HepG2 (cell line): ENCODE data around the gene SPAG9. TPM values are rescaled to one million over a fixed set of nuclear protein-coding genes. Genes with fewer than 3 reads are reported as not detected.

ENCODE experiments used
- ATAC-seq: fragments of 200-7000 bp; cut with Tn5 transposase; 3 replicates; pipeline ENCODE4 v1.9.1; 2020; ENCODE audit warnings: mild to moderate bottlenecking, moderate library complexity
- BruUV-seq: library from RNA; stranded (reverse); fragments of 400-500 nt; replicated peaks from 2 replicates; lab custom pipeline; 2021; lab: Mats Ljungman, UMichigan
- CTCF ChIA-PET: fragments of 300-600 bp; formaldehyde crosslinking; extraction: SDS; loops from one replicate; lab custom pipeline; 2021; ENCODE audit warnings: low total read pairs, inconsistent platforms, low intra/inter-chr PET ratio; lab: Yijun Ruan, JAX
- POLR2A ChIA-PET: fragments of 350-600 bp; sonication (Branson Sonifier 250); formaldehyde crosslinking; loops from one replicate; lab custom pipeline; 2020; ENCODE audit warnings: antibody characterized with exemption, inconsistent platforms; lab: Yijun Ruan, JAX
- DNase-seq: peaks from one replicate; pipeline ENCODE4 v3.0.0-alpha.2; 2015; ENCODE audit warnings: low spot score
- FAIRE-seq: peaks from 3 replicates; lab custom pipeline; 2011; peaks lifted over from hg19 to GRCh38; lab: Jason Lieb, UNC
- H2AFZ ChIP-seq: one replicate; pipeline ENCODE4 v1.6.1; 2011; ENCODE audit warnings: low read length, inconsistent platforms
- H3K27ac ChIP-seq: fragments of 300-600 bp; 3 replicates; pipeline ENCODE4 v1.8.0; 2011; ENCODE audit warnings: mixed run types, mild to moderate bottlenecking, mixed read lengths, low read length, inconsistent platforms; ENCODE audit not compliant: insufficient read depth; ENCODE audit errors: extremely low read length
- H3K27me3 ChIP-seq, 2 experiments: fragments of 200-600 bp in 1 of 2; 2 replicates in 1 of 2; 3 replicates in 1 of 2; pipeline versions ENCODE4 v1.6.0 to v1.8.0; 2011; ENCODE audit warnings: low read length in 2 of 2, mild to moderate bottlenecking in 2 of 2, moderate library complexity in 2 of 2, inconsistent platforms in 1 of 2; ENCODE audit not compliant: insufficient read depth in 2 of 2, control insufficient read depth in 1 of 2
- H3K36me3 ChIP-seq, 2 experiments: fragments of 200-600 bp in 1 of 2; replicated peaks in 1 of 2; 2 replicates in 1 of 2; 3 replicates in 1 of 2; pipeline versions ENCODE4 v1.5.1 to v1.8.0; 2011; ENCODE audit warnings: low read length in 2 of 2, inconsistent platforms in 1 of 2; ENCODE audit not compliant: insufficient read depth in 2 of 2, control insufficient read depth in 1 of 2
- H3K4me1 ChIP-seq: 2 replicates; pipeline ENCODE4 v1.5.1; 2012; ENCODE audit warnings: low read length, inconsistent platforms; ENCODE audit not compliant: insufficient read depth
- H3K4me2 ChIP-seq: 2 replicates; pipeline ENCODE4 v1.6.0; 2011; ENCODE audit warnings: low read depth, low read length, inconsistent platforms
- H3K4me3 ChIP-seq, 3 experiments: fragments of 200-600 bp in 1 of 3; sonication (generic), shearing (Covaris generic) in 1 of 3; replicated peaks in 1 of 3; 2 replicates each; pipeline ENCODE4 v1.5.1; 2011 to 2016; ENCODE audit warnings: low read length in 3 of 3, inconsistent platforms in 2 of 3, low read depth in 2 of 3, mild to moderate bottlenecking in 2 of 3, control low read depth in 1 of 3, mixed read lengths in 1 of 3; ENCODE audit not compliant: insufficient read depth in 1 of 3
- H3K79me2 ChIP-seq: one replicate; pipeline ENCODE4 v1.6.1; 2011; ENCODE audit warnings: low read length, inconsistent platforms; ENCODE audit not compliant: insufficient read depth
- H3K9ac ChIP-seq: 2 replicates; pipeline ENCODE4 v1.6.0; 2011; ENCODE audit warnings: mild to moderate bottlenecking, low read depth, low read length, inconsistent platforms; ENCODE audit not compliant: insufficient read depth
- H3K9me3 ChIP-seq: 2 replicates; pipeline ENCODE4 v1.5.1; 2012; ENCODE audit warnings: mild to moderate bottlenecking, low read length
- H4K20me1 ChIP-seq: 2 replicates; pipeline ENCODE4 v1.6.0; 2011; ENCODE audit warnings: inconsistent platforms, mild to moderate bottlenecking, low read length, moderate library complexity; ENCODE audit not compliant: insufficient read depth
- ATF2 ChIP-seq: sonication (generic); formaldehyde crosslinking; IDR thresholded peaks from 2 replicates; pipeline ENCODE4 v1.4.0; 2020; ENCODE audit warnings: missing genetic modification reagents
- DPF2 ChIP-seq: sonication (generic); formaldehyde crosslinking; IDR thresholded peaks from 2 replicates; pipeline ENCODE4 v1.4.0; 2020; ENCODE audit warnings: mild to moderate bottlenecking, low read depth, missing genetic modification reagents, borderline replicate concordance
- EHMT2 ChIP-seq: fragments of 200-600 bp; sonication (generic); IDR thresholded peaks from 2 replicates; pipeline ENCODE4 v1.7.0; 2017; ENCODE audit warnings: antibody characterized with exemption, low read depth, low read length, borderline replicate concordance
- GATAD2A ChIP-seq: IDR thresholded peaks from 2 replicates; pipeline ENCODE4 v1.6.1; 2016
- MED1 ChIP-seq: sonication (generic); formaldehyde crosslinking; IDR thresholded peaks from 2 replicates; pipeline ENCODE4 v1.4.0; 2020; ENCODE audit warnings: missing genetic modification reagents
- MTA1 ChIP-seq: sonication (generic); formaldehyde crosslinking; IDR thresholded peaks from 2 replicates; pipeline ENCODE4 v1.4.0; 2020; ENCODE audit warnings: missing genetic modification reagents, mild to moderate bottlenecking, borderline replicate concordance
- NFATC3 ChIP-seq: sonication (generic); formaldehyde crosslinking; IDR thresholded peaks from 2 replicates; pipeline ENCODE4 v1.5.1; 2020; ENCODE audit warnings: mild to moderate bottlenecking, missing genetic modification reagents
- PBX3 ChIP-seq: sonication (generic); formaldehyde crosslinking; IDR thresholded peaks from 2 replicates; pipeline ENCODE4 v1.8.1; 2023; ENCODE audit warnings: missing genetic modification reagents, inconsistent platforms, borderline replicate concordance
- SNAPC5 ChIP-seq: sonication (generic); formaldehyde crosslinking; IDR thresholded peaks from 2 replicates; pipeline ENCODE4 v1.8.1; 2023; ENCODE audit warnings: mild to moderate bottlenecking, missing genetic modification reagents, borderline replicate concordance
- SP4 ChIP-seq: sonication (generic); formaldehyde crosslinking; IDR thresholded peaks from 2 replicates; pipeline ENCODE4 v1.8.1; 2023; ENCODE audit warnings: mild to moderate bottlenecking, missing genetic modification reagents
- STAT5B ChIP-seq: sonication (generic); formaldehyde crosslinking; IDR thresholded peaks from 2 replicates; pipeline ENCODE4 v1.4.0; 2020; ENCODE audit warnings: missing genetic modification reagents
- TBP ChIP-seq: sonication (generic); formaldehyde crosslinking; IDR thresholded peaks from 2 replicates; pipeline ENCODE4 v1.5.0; 2020; ENCODE audit warnings: missing genetic modification reagents
- ZC3H13 ChIP-seq: sonication (generic); formaldehyde crosslinking; IDR thresholded peaks from 2 replicates; pipeline ENCODE4 v1.8.1; 2023; ENCODE audit warnings: mild to moderate bottlenecking, missing genetic modification reagents, moderate library complexity
- ZNF3 ChIP-seq: IDR thresholded peaks from 2 replicates; pipeline ENCODE4 v1.7.0; 2017; ENCODE audit warnings: inconsistent platforms
- WGBS: methylation state at CpG from one replicate; pipeline ENCODE4 v1.1.6; 2017; ENCODE audit warnings: low lambda C conversion rate; 5-methylcytosine and 5-hydroxymethylcytosine counted together
- in situ Hi-C: cut with HindIII; loops from 2 replicates; pipeline ENCODE4 v1.10.0; 2017; ENCODE audit warnings: low pct_unique_long_range_greater_than_20kb; ENCODE audit not compliant: extremely low pct_ligation_motif_present
- intact Hi-C: fragments of 100-400 bp; cut with micrococcal nuclease; formaldehyde crosslinking; loops from one replicate; pipeline ENCODE4 v1.10.0; 2022; ENCODE audit not compliant: unreplicated experiment
- polyA plus RNA-seq, 8 experiments: library from polyadenylated mRNA; depleted of rRNA in 3 of 8; stranded (reverse) in 7 of 8; unstranded in 1 of 8; fragments of >200 nt; fragmentation: Illumina TruSeq in 4 of 8; extraction: Trizol in 4 of 8; gene quantifications; 2 replicates each; pipeline versions ENCODE4 v1.2.1 to v1.2.3, GENCODE V29; 2011 to 2016; ENCODE audit warnings: low read depth in 4 of 8, missing spikeins in 1 of 8, mixed read lengths in 1 of 8; ENCODE audit not compliant: insufficient read depth in 1 of 8
- total RNA-seq, 5 experiments: library from RNA; depleted of rRNA; stranded (reverse); fragments of >200 nt; fragmentation: Illumina TruSeq; extraction: Trizol; gene quantifications; 2 replicates each; pipeline ENCODE4 v1.2.3, GENCODE V29; 2016; ENCODE audit warnings: low read depth in 1 of 5
- TF ChIP-seq, protein P1 (sequence below): sonication (generic); formaldehyde crosslinking; IDR thresholded peaks from 2 replicates; pipeline ENCODE4 v1.4.0; 2020; ENCODE audit warnings: mild to moderate bottlenecking, missing genetic modification reagents
- TF ChIP-seq, protein P2 (sequence below): sonication (generic); formaldehyde crosslinking; IDR thresholded peaks from 2 replicates; pipeline ENCODE4 v1.8.1; 2022; ENCODE audit warnings: mild to moderate bottlenecking, missing genetic modification reagents
- TF ChIP-seq, protein P3 (sequence below): sonication (generic); formaldehyde crosslinking; conservative IDR thresholded peaks from 2 replicates; pipeline ENCODE4 v1.4.0; 2020; ENCODE audit warnings: missing genetic modification reagents
- TF ChIP-seq, protein P4 (sequence below): sonication (generic); formaldehyde crosslinking; IDR thresholded peaks from 2 replicates; pipeline ENCODE4 v1.5.0; 2020; ENCODE audit warnings: missing genetic modification reagents

The SPAG9 gene
- total and polyA plus RNA-seq, 2 of the 13 experiments (the other 11 are each of a cell fraction or from before 2014, with no cell fraction given), result 43.2 to 78.6 TPM

DNA sequence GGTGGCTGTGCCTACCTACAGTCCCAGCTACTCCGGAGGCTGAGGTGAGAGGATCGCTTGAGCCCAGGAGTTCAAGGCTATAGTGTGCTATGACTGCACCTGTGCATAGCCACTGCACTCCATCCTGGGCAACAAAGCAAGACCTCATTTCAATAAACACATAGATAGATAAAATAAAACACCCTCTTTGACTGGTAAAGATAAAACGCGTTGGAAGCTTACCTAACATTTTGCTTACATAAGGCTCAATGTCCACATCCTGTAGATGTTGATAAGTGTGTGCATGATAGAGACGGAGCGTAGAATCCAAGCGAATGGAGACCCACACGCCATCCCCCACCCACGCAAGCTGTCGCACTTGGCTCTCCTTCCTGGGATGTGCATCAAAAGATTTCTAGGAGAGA, 141.1 kb downstream of the SPAG9 start:
- no peak overlapping the region; the same call in 1 of the 2 replicates for H3K9ac ChIP-seq
- H3K4me1 ChIP-seq, result peaks cover 42% of the 10 kb centered on the region
- no TSS peak for BruUV-seq
- POLR2A ChIA-PET, result interaction anchor here (1.0 kb wide), 1 partner anchor 113 kb away, joined by 4 read pairs; the partner anchor contains the start of gene TOB1
- intact Hi-C loops, result no loop called here
- CTCF ChIA-PET, result no interaction called here
- H2AFZ ChIP-seq, result no peak overlapping the region
- H3K36me3 ChIP-seq, result peaks cover 4 to 25% of the 10 kb centered on the region in 2 experiments
- H3K27ac ChIP-seq, result peak overlapping the region; percentile 58
- FAIRE-seq (no peak), DNase-seq (peak; percentile 74), ATAC-seq (peak; percentile 76)
- H3K4me2 ChIP-seq, result peak overlapping the region; percentile 31; the same call in 1 of the 2 replicates
- no peaks in the 10 kb centered on the region for H3K79me2 ChIP-seq
- in situ Hi-C loops, result no loop called here
- no peaks in the 10 kb centered on the region for H4K20me1 ChIP-seq
- H3K9me3 ChIP-seq, result no peaks in the 10 kb centered on the region
- H3K4me3 ChIP-seq, result no peak overlapping the region
- H3K27me3 ChIP-seq, result no peaks in the 10 kb centered on the region
- 22% methylated on average over 10 of the region's 10 CpGs for WGBS
- no peak for TF ChIP-seq NFATC3 (CRISPR knock-in tag)
- TF ChIP-seq EHMT2, result no peak
- no peak for TF ChIP-seq TBP
- TF ChIP-seq, protein P1, sequence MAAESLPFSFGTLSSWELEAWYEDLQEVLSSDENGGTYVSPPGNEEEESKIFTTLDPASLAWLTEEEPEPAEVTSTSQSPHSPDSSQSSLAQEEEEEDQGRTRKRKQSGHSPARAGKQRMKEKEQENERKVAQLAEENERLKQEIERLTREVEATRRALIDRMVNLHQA (CRISPR knock-in tag), result no peak
- TF ChIP-seq STAT5B (CRISPR knock-in tag), result no peak
- peak; percentile 72 for TF ChIP-seq ATF2 (CRISPR knock-in tag)
- no peak; the same call in 1 of the 2 replicates for TF ChIP-seq MTA1 (CRISPR knock-in tag)
- TF ChIP-seq DPF2, result peak; percentile 81; the same call in 1 of the 2 replicates
- TF ChIP-seq ZNF3 (CRISPR knock-in tag), result peak; percentile 48; the same call in 1 of the 2 replicates
- TF ChIP-seq, protein P2, sequence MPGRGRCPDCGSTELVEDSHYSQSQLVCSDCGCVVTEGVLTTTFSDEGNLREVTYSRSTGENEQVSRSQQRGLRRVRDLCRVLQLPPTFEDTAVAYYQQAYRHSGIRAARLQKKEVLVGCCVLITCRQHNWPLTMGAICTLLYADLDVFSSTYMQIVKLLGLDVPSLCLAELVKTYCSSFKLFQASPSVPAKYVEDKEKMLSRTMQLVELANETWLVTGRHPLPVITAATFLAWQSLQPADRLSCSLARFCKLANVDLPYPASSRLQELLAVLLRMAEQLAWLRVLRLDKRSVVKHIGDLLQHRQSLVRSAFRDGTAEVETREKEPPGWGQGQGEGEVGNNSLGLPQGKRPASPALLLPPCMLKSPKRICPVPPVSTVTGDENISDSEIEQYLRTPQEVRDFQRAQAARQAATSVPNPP, result no peak
- TF ChIP-seq PBX3 (CRISPR knock-in tag), result no peak
- TF ChIP-seq, protein P3, sequence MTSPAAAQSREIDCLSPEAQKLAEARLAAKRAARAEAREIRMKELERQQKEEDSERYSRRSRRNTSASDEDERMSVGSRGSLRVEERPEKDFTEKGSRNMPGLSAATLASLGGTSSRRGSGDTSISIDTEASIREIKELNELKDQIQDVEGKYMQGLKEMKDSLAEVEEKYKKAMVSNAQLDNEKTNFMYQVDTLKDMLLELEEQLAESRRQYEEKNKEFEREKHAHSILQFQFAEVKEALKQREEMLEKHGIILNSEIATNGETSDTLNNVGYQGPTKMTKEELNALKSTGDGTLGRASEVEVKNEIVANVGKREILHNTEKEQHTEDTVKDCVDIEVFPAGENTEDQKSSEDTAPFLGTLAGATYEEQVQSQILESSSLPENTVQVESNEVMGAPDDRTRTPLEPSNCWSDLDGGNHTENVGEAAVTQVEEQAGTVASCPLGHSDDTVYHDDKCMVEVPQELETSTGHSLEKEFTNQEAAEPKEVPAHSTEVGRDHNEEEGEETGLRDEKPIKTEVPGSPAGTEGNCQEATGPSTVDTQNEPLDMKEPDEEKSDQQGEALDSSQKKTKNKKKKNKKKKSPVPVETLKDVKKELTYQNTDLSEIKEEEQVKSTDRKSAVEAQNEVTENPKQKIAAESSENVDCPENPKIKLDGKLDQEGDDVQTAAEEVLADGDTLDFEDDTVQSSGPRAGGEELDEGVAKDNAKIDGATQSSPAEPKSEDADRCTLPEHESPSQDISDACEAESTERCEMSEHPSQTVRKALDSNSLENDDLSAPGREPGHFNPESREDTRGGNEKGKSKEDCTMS (CRISPR knock-in tag), result no peak
- TF ChIP-seq SP4 (CRISPR knock-in tag), result no peak
- peak; percentile 98 for TF ChIP-seq MED1 (CRISPR knock-in tag)
- TF ChIP-seq, protein P4, sequence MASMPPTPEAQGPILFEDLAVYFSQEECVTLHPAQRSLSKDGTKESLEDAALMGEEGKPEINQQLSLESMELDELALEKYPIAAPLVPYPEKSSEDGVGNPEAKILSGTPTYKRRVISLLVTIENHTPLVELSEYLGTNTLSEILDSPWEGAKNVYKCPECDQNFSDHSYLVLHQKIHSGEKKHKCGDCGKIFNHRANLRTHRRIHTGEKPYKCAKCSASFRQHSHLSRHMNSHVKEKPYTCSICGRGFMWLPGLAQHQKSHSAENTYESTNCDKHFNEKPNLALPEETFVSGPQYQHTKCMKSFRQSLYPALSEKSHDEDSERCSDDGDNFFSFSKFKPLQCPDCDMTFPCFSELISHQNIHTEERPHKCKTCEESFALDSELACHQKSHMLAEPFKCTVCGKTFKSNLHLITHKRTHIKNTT, result no peak
- no peak for TF ChIP-seq SNAPC5 (CRISPR knock-in tag)
- TF ChIP-seq GATAD2A (CRISPR knock-in tag), result peak; percentile 91
- no peak for TF ChIP-seq ZC3H13 (CRISPR knock-in tag)
